ENCODE results near the gene HYKK.

GRCh38 chr15:78524230-78524629 lies 16.9 kb downstream of the HYKK start:
- no peak for TF ChIP-seq EP300 (IDR thresholded peaks at IDR 0.05)
- TF ChIP-seq POLR2A (IDR thresholded peaks at IDR 0.05) = no peak
